T-helper 2 cell treated with Interferon-gamma antibody and Interleukin-4, amounts not matched to agents 100 ng/mL and 5 ng/mL, for 36 hours (primary cell): ENCODE results near the gene FAM174C. TPM values are rescaled to one million over a fixed set of nuclear protein-coding genes. Genes with fewer than 3 reads are reported as not detected.
"Not testable (repeated sequence)": the region's sequence is repeated elsewhere in the genome, so short reads cannot be mapped to it uniquely, and the experiment has no call there.

Source experiments
- intact Hi-C: fragments of 100-400 bp; cut with micrococcal nuclease; formaldehyde crosslinking; loops from one replicate; pipeline ENCODE4 v1.15.1; 2023
- total RNA-seq: library from RNA; stranded (reverse); gene quantifications from 2 replicates; pipeline ENCODE4 v1.2.3, GENCODE V29; 2022

The FAM174C gene
- total RNA-seq, 1 donor from 2014 or later = 57.8 TPM

GRCh38 chr19:1294688-1295087 is 19.4 kb downstream of the FAM174C start:
- intact Hi-C loops = no loop called here

- intact Hi-C loops = no loop called here
Measured at GRCh38 chr19:1295169-1296012, 20.1 kb downstream of the FAM174C start.

- intact Hi-C loops = no loop called here
Measured at GRCh38 chr19:1296078-1296477, 20.7 kb downstream of the FAM174C start.

GRCh38 chr19:1296575-1297271 is 21.4 kb downstream of the FAM174C start:
- intact Hi-C loops = no loop called here

- intact Hi-C loops = no loop called here
Measured at GRCh38 chr19:1298235-1298634, 22.9 kb downstream of the FAM174C start.

GRCh38 chr19:1299801-1300200 is 24.5 kb downstream of the FAM174C start:
- intact Hi-C loops = no loop called here

- intact Hi-C loops = no loop called here
Measured at GRCh38 chr19:1300744-1301490, 25.6 kb downstream of the FAM174C start.

GRCh38 chr19:1302533-1303239 is 27.4 kb downstream of the FAM174C start:
- intact Hi-C loops = no loop called here

- intact Hi-C loops = no loop called here
Measured at GRCh38 chr19:1304197-1304924, 29.0 kb downstream of the FAM174C start.

- intact Hi-C loops = not testable (repeated sequence)
Measured at GRCh38 chr19:1305354-1305753, 30.0 kb downstream of the FAM174C start.

GRCh38 chr19:1307320-1307719 is 32.0 kb downstream of the FAM174C start:
- intact Hi-C loops = no loop called here

- intact Hi-C loops = no loop called here
Measured at GRCh38 chr19:1307755-1308303, 32.5 kb downstream of the FAM174C start.

- intact Hi-C loops = no loop called here
Measured at GRCh38 chr19:1308718-1309117, 33.4 kb downstream of the FAM174C start.

GRCh38 chr19:1309977-1310852 is 34.9 kb downstream of the FAM174C start:
- intact Hi-C loops = no loop called here

GRCh38 chr19:1310853-1311180 is 35.5 kb downstream of the FAM174C start:
- intact Hi-C loops = no loop called here

GRCh38 chr19:1311543-1312091 is 36.3 kb downstream of the FAM174C start:
- intact Hi-C loops = no loop called here

- intact Hi-C loops = no loop called here
Measured at GRCh38 chr19:1312767-1313694, 37.7 kb downstream of the FAM174C start.
